Stimulated activated CD4-positive, alpha-beta T cell treated with anti-CD3 and anti-CD28 coated beads, Interleukin-12 subunit alpha, Interleukin-12 subunit beta, amount 100 ng/mL, for 4 hours (primary cell): Measurements from ENCODE around the gene PKNOX2.

ENCODE experiments used
- DNase-seq: peaks from one replicate; pipeline ENCODE4 v3.0.0-alpha.2; 2020

PKNOX2 gene

DNA sequence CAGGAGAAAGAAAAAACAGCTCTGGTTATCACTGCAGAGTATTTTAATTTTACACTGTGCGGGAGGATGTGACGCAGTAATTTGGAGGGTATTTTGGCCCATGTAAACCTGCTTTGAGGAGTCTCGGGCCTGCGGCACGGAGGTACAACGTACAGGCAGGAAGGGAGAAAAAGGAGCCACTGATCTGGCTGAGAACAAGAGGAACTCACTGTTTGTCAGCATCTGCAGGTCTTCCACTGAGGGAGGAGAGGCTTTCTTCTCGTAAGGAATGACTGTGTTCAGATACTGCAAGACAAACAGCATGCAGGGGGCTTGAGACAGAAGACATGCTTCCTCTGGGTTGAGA lies 287.5 kb downstream of the PKNOX2 start:
- no peak for DNase-seq

DNA sequence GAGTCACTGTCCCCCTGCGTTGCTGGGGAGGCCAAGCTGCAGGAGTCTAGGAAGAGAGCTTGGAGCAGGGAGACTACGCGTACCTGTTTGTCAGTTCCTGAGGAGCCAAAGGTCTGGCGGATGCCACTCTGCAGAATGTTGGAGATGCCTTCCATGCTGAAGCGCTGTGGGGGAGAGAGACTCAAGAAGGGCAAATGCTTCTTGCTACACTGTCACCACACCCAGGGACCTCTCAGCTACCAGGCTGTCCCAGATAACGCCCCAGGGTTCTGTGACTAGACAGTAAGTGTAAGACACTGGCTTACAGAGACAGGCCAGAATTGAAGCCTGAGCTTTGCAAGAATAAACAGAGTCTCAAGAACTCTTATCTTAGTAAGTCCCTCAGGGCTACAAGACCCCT lies 289.5 kb downstream of the PKNOX2 start:
- DNase-seq: no peak

DNA sequence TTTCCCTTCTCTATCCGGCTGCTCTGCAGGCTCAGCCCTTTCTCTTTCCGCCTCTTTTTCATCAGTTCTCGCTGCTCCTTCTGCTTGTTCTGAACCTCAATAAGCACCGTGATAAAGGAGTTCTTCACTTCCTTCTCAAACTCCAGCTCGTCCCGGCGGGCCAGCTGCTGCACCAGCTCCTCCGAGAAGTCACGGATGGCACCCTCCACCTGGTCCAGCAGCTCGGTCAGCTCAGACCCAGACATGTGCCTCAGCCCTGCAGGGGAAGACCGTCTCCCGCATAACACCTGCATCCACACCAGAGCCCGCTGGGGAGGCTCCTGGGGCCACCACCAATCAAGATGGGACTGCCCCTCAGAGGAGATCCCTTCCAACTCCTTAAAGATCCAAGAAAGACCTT lies 291.3 kb downstream of the PKNOX2 start:
- no peak for DNase-seq

DNA sequence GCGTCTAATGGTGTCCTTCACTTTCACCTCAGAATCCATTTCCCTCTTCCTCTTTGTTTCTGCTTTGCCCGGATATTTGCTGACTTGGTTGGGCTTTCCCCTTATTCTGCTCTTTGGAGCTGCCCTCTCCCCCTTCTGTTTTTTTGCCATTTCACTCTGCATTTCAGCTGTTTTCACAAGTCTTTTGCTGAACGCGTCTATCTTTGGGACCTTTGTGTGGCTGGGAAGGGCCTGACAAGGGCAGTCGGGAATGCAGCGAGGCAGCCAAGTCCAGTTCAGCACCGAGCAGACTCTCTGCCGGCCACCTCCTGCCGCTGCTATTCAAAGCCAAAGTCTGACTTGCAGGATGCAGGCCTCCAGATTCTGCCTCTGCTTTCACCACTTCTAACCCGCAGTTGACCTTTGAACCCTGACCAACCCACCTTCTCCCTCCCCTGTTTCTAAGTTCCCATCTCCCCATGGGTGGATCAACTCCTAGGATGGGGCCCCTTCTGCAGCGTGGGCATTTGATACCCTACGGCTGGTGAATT lies 293.3 kb downstream of the PKNOX2 start:
- no peak for DNase-seq

- DNase-seq: no peak
These were observed 295.7 kb downstream of the PKNOX2 start for GRCh38 chr11:125460275-125460674.

DNA sequence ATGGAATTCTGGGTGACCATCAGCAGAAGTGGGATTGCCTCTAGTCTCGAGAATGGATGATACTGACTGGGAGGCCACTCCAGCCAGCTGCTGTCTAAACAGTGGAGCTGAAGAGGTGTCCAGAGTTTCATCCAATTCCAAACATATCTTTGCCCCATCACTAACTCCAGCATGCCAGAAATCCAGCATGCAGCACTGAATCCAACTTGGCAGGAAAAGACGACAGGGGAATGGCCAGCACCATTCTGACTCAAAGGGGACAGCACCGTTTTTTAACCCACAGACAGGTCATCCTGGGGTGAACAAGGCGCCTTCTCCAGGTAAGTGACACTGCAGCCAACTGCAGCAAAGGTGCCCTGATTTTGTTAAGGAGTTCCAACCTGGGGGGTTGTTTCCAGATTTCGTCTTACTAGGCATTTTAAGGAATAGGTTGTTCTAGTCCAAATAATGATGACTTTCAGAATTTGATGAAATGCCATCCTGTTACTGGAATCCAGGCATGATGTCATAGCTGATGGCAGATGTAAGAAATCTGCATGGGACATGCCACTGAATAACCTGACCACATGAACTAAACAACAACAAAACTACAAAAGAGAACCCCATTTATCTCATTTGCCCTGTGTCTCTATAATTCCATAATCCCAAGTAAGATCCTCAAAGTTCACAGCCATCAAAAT lies 299.2 kb downstream of the PKNOX2 start:
- DNase-seq: no peak

DNA sequence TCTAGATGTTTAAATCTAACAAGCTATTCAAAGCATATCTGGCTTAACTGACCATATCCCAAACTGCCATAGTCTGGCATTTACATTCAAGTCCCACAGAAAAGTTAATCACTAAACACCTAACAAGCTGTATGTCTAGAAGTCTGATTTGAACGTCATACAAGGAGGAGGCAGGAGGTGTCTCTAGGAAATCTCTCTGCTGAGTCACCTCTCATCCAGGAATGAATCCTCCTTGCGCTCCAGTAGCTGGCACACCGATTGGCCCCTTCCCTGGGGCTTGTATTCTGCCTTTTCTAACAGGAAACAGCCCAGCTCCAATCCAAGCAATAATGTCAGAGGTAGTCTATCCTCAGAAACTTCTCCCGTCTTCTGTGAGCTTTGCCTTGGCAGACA lies 299.7 kb downstream of the PKNOX2 start:
- DNase-seq: no peak

GRCh38 chr11:125464666-125465065 lies 300.1 kb downstream of the PKNOX2 start:
- no peak for DNase-seq

- DNase-seq: no peak
These were observed 300.7 kb downstream of the PKNOX2 start for GRCh38 chr11:125465255-125465654.

GRCh38 chr11:125465701-125466100 lies 301.1 kb downstream of the PKNOX2 start:
- DNase-seq: no peak

- no peak for DNase-seq
These were observed 303.5 kb downstream of the PKNOX2 start for GRCh38 chr11:125468025-125468424.

DNA sequence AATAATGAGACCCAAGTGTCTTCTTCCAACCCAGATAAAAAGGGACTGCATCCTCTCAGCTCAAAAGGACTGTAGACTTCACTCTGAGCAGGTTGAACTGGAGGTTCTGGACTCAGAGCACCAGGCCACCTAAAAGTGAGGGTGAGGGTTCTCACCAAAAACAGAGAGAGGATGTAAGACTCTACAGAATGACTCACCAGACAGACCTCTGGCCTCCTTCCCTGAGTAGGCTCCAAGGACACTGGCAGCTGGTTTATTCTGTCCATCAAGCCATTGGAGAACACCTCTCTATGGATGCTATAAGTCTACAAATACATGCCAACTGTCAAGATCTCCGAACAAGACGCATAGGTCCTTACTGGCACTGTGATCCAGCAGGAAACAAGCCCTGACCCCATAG lies 304.3 kb downstream of the PKNOX2 start:
- no peak for DNase-seq

- no peak for DNase-seq
These were observed 305.8 kb downstream of the PKNOX2 start for GRCh38 chr11:125470355-125470754.

DNA sequence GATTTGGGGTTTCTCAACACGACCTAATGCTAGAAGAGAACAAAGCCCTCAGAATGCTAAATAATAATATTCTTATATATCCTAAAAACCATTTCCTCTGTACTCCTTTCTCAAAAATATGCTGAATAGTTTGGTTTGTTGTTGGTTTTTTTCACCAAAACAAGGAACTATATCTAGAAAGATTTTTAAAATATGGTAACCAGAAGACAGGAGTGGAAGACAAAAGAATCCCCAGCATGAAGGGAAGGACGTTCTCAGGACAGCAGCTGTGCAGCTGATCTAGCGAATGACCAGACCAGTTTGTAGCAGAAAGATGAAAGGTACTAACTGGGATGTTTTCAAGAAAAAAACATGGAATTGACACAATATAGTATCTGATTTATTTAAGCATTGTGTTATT lies 312.2 kb downstream of the PKNOX2 start:
- no peak for DNase-seq

DNA sequence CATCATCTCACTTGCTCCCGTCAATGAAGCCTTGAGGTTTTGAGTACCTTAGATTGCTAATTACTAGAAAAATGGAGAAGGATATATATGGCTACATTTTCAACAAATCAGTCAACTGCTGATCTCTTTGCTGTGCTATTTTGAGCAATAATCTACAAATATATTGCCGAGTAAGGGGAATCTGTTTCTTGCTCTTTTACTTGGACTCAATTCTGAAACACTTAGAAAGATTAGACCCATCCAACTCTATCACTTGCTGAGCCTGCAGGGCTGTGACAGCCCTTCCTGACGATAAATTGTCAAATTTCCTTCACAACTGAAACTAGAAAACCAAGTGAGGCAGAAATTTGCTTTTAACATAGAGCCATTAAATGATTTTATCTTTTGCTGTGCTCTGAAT lies 314.6 kb downstream of the PKNOX2 start:
- DNase-seq: no peak

- DNase-seq: no peak
These were observed 317.0 kb downstream of the PKNOX2 start for GRCh38 chr11:125481531-125481930.
